HepG2 (cell line): ENCODE data around the gene ZNF777. TPM values are rescaled to one million over a fixed set of nuclear protein-coding genes. Genes with fewer than 3 reads are reported as not detected.

Experiments used
- ATAC-seq: fragments of 200-7000 bp; cut with Tn5 transposase; 3 replicates; pipeline ENCODE4 v1.9.1; 2020; ENCODE audit warnings: mild to moderate bottlenecking, moderate library complexity
- BruUV-seq: library from RNA; stranded (reverse); fragments of 400-500 nt; replicated peaks from 2 replicates; lab custom pipeline; 2021; lab: Mats Ljungman, UMichigan
- CTCF ChIA-PET: fragments of 300-600 bp; formaldehyde crosslinking; extraction: SDS; loops from one replicate; lab custom pipeline; 2021; ENCODE audit warnings: low total read pairs, inconsistent platforms, low intra/inter-chr PET ratio; lab: Yijun Ruan, JAX
- POLR2A ChIA-PET: fragments of 350-600 bp; sonication (Branson Sonifier 250); formaldehyde crosslinking; loops from one replicate; lab custom pipeline; 2020; ENCODE audit warnings: antibody characterized with exemption, inconsistent platforms; lab: Yijun Ruan, JAX
- DNase-seq: peaks from one replicate; pipeline ENCODE4 v3.0.0-alpha.2; 2015; ENCODE audit warnings: low spot score
- FAIRE-seq: peaks from 3 replicates; lab custom pipeline; 2011; peaks lifted over from hg19 to GRCh38; lab: Jason Lieb, UNC
- H2AFZ ChIP-seq: one replicate; pipeline ENCODE4 v1.6.1; 2011; ENCODE audit warnings: low read length, inconsistent platforms
- H3K27ac ChIP-seq: fragments of 300-600 bp; 3 replicates; pipeline ENCODE4 v1.8.0; 2011; ENCODE audit warnings: mixed run types, mild to moderate bottlenecking, mixed read lengths, low read length, inconsistent platforms; ENCODE audit not compliant: insufficient read depth; ENCODE audit errors: extremely low read length
- H3K27me3 ChIP-seq, 2 experiments: fragments of 200-600 bp in 1 of 2; 2 replicates in 1 of 2; 3 replicates in 1 of 2; pipeline versions ENCODE4 v1.6.0 to v1.8.0; 2011; ENCODE audit warnings: low read length in 2 of 2, mild to moderate bottlenecking in 2 of 2, moderate library complexity in 2 of 2, inconsistent platforms in 1 of 2; ENCODE audit not compliant: insufficient read depth in 2 of 2, control insufficient read depth in 1 of 2
- H3K36me3 ChIP-seq, 2 experiments: fragments of 200-600 bp in 1 of 2; replicated peaks in 1 of 2; 2 replicates in 1 of 2; 3 replicates in 1 of 2; pipeline versions ENCODE4 v1.5.1 to v1.8.0; 2011; ENCODE audit warnings: low read length in 2 of 2, inconsistent platforms in 1 of 2; ENCODE audit not compliant: insufficient read depth in 2 of 2, control insufficient read depth in 1 of 2
- H3K4me1 ChIP-seq: 2 replicates; pipeline ENCODE4 v1.5.1; 2012; ENCODE audit warnings: low read length, inconsistent platforms; ENCODE audit not compliant: insufficient read depth
- H3K4me2 ChIP-seq: 2 replicates; pipeline ENCODE4 v1.6.0; 2011; ENCODE audit warnings: low read depth, low read length, inconsistent platforms
- H3K4me3 ChIP-seq, 3 experiments: fragments of 200-600 bp in 1 of 3; sonication (generic), shearing (Covaris generic) in 1 of 3; replicated peaks in 1 of 3; 2 replicates each; pipeline ENCODE4 v1.5.1; 2011 to 2016; ENCODE audit warnings: low read length in 3 of 3, inconsistent platforms in 2 of 3, low read depth in 2 of 3, mild to moderate bottlenecking in 2 of 3, control low read depth in 1 of 3, mixed read lengths in 1 of 3; ENCODE audit not compliant: insufficient read depth in 1 of 3
- H3K79me2 ChIP-seq: one replicate; pipeline ENCODE4 v1.6.1; 2011; ENCODE audit warnings: low read length, inconsistent platforms; ENCODE audit not compliant: insufficient read depth
- H3K9ac ChIP-seq: 2 replicates; pipeline ENCODE4 v1.6.0; 2011; ENCODE audit warnings: mild to moderate bottlenecking, low read depth, low read length, inconsistent platforms; ENCODE audit not compliant: insufficient read depth
- H3K9me3 ChIP-seq: 2 replicates; pipeline ENCODE4 v1.5.1; 2012; ENCODE audit warnings: mild to moderate bottlenecking, low read length
- H4K20me1 ChIP-seq: 2 replicates; pipeline ENCODE4 v1.6.0; 2011; ENCODE audit warnings: inconsistent platforms, mild to moderate bottlenecking, low read length, moderate library complexity; ENCODE audit not compliant: insufficient read depth
- DZIP1 ChIP-seq: sonication (generic); formaldehyde crosslinking; IDR thresholded peaks from 2 replicates; pipeline ENCODE4 v1.5.0; 2020; ENCODE audit warnings: mild to moderate bottlenecking, missing genetic modification reagents
- EHMT2 ChIP-seq: fragments of 200-600 bp; sonication (generic); IDR thresholded peaks from 2 replicates; pipeline ENCODE4 v1.7.0; 2017; ENCODE audit warnings: antibody characterized with exemption, low read depth, low read length, borderline replicate concordance
- JDP2 ChIP-seq: sonication (generic); formaldehyde crosslinking; IDR thresholded peaks from 2 replicates; pipeline ENCODE4 v1.8.1; 2022; ENCODE audit warnings: missing genetic modification reagents, borderline replicate concordance
- MAFK ChIP-seq, 2 experiments: IDR thresholded peaks in 1 of 2; conservative IDR thresholded peaks in 1 of 2; 2 replicates each; pipeline ENCODE4 v1.6.1; 2011; ENCODE audit warnings: improper control_type of control experiment in 2 of 2, low read length in 2 of 2
- PPARG ChIP-seq: conservative IDR thresholded peaks from 2 replicates; pipeline ENCODE4 v1.6.1; 2016; ENCODE audit warnings: missing biosample characterization, missing genetic modification reagents
- RAD21 ChIP-seq: fragments of 450-650 bp; formaldehyde crosslinking; IDR thresholded peaks from 2 replicates; pipeline ENCODE4 v1.5.0; 2020; ENCODE audit warnings: mild to moderate bottlenecking
- SKI ChIP-seq: fragments of 450-650 bp; IDR thresholded peaks from one replicate; pipeline ENCODE4 v1.6.1; 2018; ENCODE audit warnings: mild to moderate bottlenecking; ENCODE audit not compliant: partially characterized antibody
- SMARCC2 ChIP-seq: fragments of 450-650 bp; IDR thresholded peaks from 2 replicates; pipeline ENCODE4 v1.6.1; 2017; ENCODE audit warnings: antibody characterized with exemption, mild to moderate bottlenecking
- TEF ChIP-seq: sonication (generic); formaldehyde crosslinking; IDR thresholded peaks from 2 replicates; pipeline ENCODE4 v1.5.0; 2020; ENCODE audit warnings: missing genetic modification reagents
- TFDP2 ChIP-seq: sonication (generic); formaldehyde crosslinking; IDR thresholded peaks from 2 replicates; pipeline ENCODE4 v1.4.0; 2020; ENCODE audit warnings: missing genetic modification reagents
- TOPORS ChIP-seq: sonication (generic); formaldehyde crosslinking; IDR thresholded peaks from 2 replicates; pipeline ENCODE4 v1.8.0; 2023; ENCODE audit warnings: mild to moderate bottlenecking, missing genetic modification reagents
- ZBTB37 ChIP-seq: sonication (generic); formaldehyde crosslinking; IDR thresholded peaks from 2 replicates; pipeline ENCODE4 v1.4.0; 2020; ENCODE audit warnings: mild to moderate bottlenecking, missing genetic modification reagents
- WGBS: methylation state at CpG from one replicate; pipeline ENCODE4 v1.1.6; 2017; ENCODE audit warnings: low lambda C conversion rate; 5-methylcytosine and 5-hydroxymethylcytosine counted together
- in situ Hi-C: cut with HindIII; loops from 2 replicates; pipeline ENCODE4 v1.10.0; 2017; ENCODE audit warnings: low pct_unique_long_range_greater_than_20kb; ENCODE audit not compliant: extremely low pct_ligation_motif_present
- intact Hi-C: fragments of 100-400 bp; cut with micrococcal nuclease; formaldehyde crosslinking; loops from one replicate; pipeline ENCODE4 v1.10.0; 2022; ENCODE audit not compliant: unreplicated experiment
- polyA plus RNA-seq, 8 experiments: library from polyadenylated mRNA; depleted of rRNA in 3 of 8; stranded (reverse) in 7 of 8; unstranded in 1 of 8; fragments of >200 nt; fragmentation: Illumina TruSeq in 4 of 8; extraction: Trizol in 4 of 8; gene quantifications; 2 replicates each; pipeline versions ENCODE4 v1.2.1 to v1.2.3, GENCODE V29; 2011 to 2016; ENCODE audit warnings: low read depth in 4 of 8, missing spikeins in 1 of 8, mixed read lengths in 1 of 8; ENCODE audit not compliant: insufficient read depth in 1 of 8
- total RNA-seq, 5 experiments: library from RNA; depleted of rRNA; stranded (reverse); fragments of >200 nt; fragmentation: Illumina TruSeq; extraction: Trizol; gene quantifications; 2 replicates each; pipeline ENCODE4 v1.2.3, GENCODE V29; 2016; ENCODE audit warnings: low read depth in 1 of 5
- TF ChIP-seq, protein P1 (sequence below): sonication (generic); formaldehyde crosslinking; IDR thresholded peaks from 2 replicates; pipeline ENCODE4 v1.4.0; 2020; ENCODE audit warnings: missing genetic modification reagents
- TF ChIP-seq, protein P2 (sequence below): IDR thresholded peaks from 2 replicates; pipeline ENCODE4 v1.6.1; 2016
- TF ChIP-seq, protein P3 (sequence below): sonication (generic); formaldehyde crosslinking; IDR thresholded peaks from 2 replicates; pipeline ENCODE4 v1.5.1; 2020; ENCODE audit warnings: missing genetic modification reagents, mild to moderate bottlenecking, borderline replicate concordance

ZNF777 gene
- total and polyA plus RNA-seq, 2 of the 13 experiments (the other 11 are each of a cell fraction or from before 2014, with no cell fraction given) = 3.8 to 6.0 TPM

- ChIA-PET CTCF (no interaction called here), POLR2A (no interaction called here)
- Histone ChIP-seq H3K36me3 (peaks cover 10 to 45% of the 10 kb centered on the region in 2 experiments; a peak in 4 of 5 replicates), H3K79me2 (no peaks in the 10 kb centered on the region), H3K4me3 (no peak overlapping the region), H3K27ac (no peak overlapping the region), H3K4me1 (no peaks in the 10 kb centered on the region), H2AFZ (no peak overlapping the region), H4K20me1 (no peaks in the 10 kb centered on the region), H3K9ac (no peak overlapping the region), H3K9me3 (no peaks in the 10 kb centered on the region), H3K4me2 (no peak overlapping the region), H3K27me3 (no peaks in the 10 kb centered on the region)
- DNase-seq (no peak), ATAC-seq (no peak), FAIRE-seq (no peak)
- no TSS peak for BruUV-seq
- in situ Hi-C loops = no loop called here
- WGBS = 97% methylated on average over 65 of the region's 66 CpGs
- intact Hi-C loops = no loop called here
- no peak for TF ChIP-seq TFDP2
- TF ChIP-seq SKI = no peak
- no peak for TF ChIP-seq DZIP1 (CRISPR knock-in tag)
- no peak for TF ChIP-seq JDP2 (CRISPR knock-in tag)
- TF ChIP-seq, protein P1, sequence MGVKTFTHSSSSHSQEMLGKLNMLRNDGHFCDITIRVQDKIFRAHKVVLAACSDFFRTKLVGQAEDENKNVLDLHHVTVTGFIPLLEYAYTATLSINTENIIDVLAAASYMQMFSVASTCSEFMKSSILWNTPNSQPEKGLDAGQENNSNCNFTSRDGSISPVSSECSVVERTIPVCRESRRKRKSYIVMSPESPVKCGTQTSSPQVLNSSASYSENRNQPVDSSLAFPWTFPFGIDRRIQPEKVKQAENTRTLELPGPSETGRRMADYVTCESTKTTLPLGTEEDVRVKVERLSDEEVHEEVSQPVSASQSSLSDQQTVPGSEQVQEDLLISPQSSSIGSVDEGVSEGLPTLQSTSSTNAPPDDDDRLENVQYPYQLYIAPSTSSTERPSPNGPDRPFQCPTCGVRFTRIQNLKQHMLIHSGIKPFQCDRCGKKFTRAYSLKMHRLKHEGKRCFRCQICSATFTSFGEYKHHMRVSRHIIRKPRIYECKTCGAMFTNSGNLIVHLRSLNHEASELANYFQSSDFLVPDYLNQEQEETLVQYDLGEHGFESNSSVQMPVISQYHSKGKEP (CRISPR knock-in tag) = no peak
- TF ChIP-seq, protein P2, sequence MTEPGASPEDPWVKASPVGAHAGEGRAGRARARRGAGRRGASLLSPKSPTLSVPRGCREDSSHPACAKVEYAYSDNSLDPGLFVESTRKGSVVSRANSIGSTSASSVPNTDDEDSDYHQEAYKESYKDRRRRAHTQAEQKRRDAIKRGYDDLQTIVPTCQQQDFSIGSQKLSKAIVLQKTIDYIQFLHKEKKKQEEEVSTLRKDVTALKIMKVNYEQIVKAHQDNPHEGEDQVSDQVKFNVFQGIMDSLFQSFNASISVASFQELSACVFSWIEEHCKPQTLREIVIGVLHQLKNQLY (CRISPR knock-in tag) = no peak
- TF ChIP-seq, protein P3, sequence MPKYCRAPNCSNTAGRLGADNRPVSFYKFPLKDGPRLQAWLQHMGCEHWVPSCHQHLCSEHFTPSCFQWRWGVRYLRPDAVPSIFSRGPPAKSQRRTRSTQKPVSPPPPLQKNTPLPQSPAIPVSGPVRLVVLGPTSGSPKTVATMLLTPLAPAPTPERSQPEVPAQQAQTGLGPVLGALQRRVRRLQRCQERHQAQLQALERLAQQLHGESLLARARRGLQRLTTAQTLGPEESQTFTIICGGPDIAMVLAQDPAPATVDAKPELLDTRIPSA (CRISPR knock-in tag) = no peak
- no peak for TF ChIP-seq EHMT2
- no peak for TF ChIP-seq PPARG (CRISPR knock-in tag)
- TF ChIP-seq SMARCC2 = no peak
- no peak for TF ChIP-seq RAD21 (CRISPR knock-in tag)
- no peak for TF ChIP-seq TOPORS (CRISPR knock-in tag)
- no peak for TF ChIP-seq MAFK (conservative IDR thresholded peaks at IDR 0.05 in 1 of 2, IDR thresholded peaks at IDR 0.05 in 1 of 2; ENCODE audit: low read length in 2 of 2)
- no peak for TF ChIP-seq ZBTB37 (CRISPR knock-in tag)
- TF ChIP-seq TEF (CRISPR knock-in tag) = no peak
Observed at GRCh38 chr7:149431486-149432120, 29.3 kb downstream of the ZNF777 start.
